Measurements from ENCODE around the gene ENDOU.

The ENDOU gene

GRCh38 chr12:47747126-47747525 lies 21.8 kb upstream of the ENDOU start:
- peak; percentile 22 for DNase-seq (ENCODE audit: low read depth)
- no peak for TF ChIP-seq CTCF (IDR thresholded peaks at IDR 0.05; ENCODE audit: insufficient read depth, low read depth, low read length, missing control alignments)
- no peak overlapping the region for H3K4me3 ChIP-seq (ENCODE audit: low read depth, low read length)

- no peak overlapping the region for H3K4me3 ChIP-seq (ENCODE audit: low read depth, low read length)
- TF ChIP-seq CTCF (IDR thresholded peaks at IDR 0.05; ENCODE audit: insufficient read depth, low read depth, low read length, missing control alignments) = no peak
Measured at GRCh38 chr12:47746523-47746922, 21.2 kb upstream of the ENDOU start.

GRCh38 chr12:47746073-47746472 lies 20.8 kb upstream of the ENDOU start:
- no peak for TF ChIP-seq CTCF (IDR thresholded peaks at IDR 0.05; ENCODE audit: insufficient read depth, low read depth, low read length, missing control alignments)
- DNase-seq (ENCODE audit: low read depth) = no peak
- no peak overlapping the region for H3K4me3 ChIP-seq (ENCODE audit: low read depth, low read length)

More at GRCh38 chr12:47746523-47746922, 21.2 kb upstream of the ENDOU start:
- no peak for DNase-seq (ENCODE audit: low read depth)

- DNase-seq (ENCODE audit: low read depth) = no peak
- no peak for TF ChIP-seq CTCF (IDR thresholded peaks at IDR 0.05; ENCODE audit: insufficient read depth, low read depth, low read length, missing control alignments)
- H3K4me3 ChIP-seq (ENCODE audit: low read depth, low read length) = no peak overlapping the region
Measured at GRCh38 chr12:47745485-47746041, 20.3 kb upstream of the ENDOU start.

- no peak for TF ChIP-seq CTCF (IDR thresholded peaks at IDR 0.05; ENCODE audit: insufficient read depth, low read depth, low read length, missing control alignments)
- no peak overlapping the region for H3K4me3 ChIP-seq (ENCODE audit: low read depth, low read length)
- DNase-seq (ENCODE audit: low read depth) = no peak
Measured at GRCh38 chr12:47744778-47745436, 19.6 kb upstream of the ENDOU start.

GRCh38 chr12:47744005-47744651 lies 18.8 kb upstream of the ENDOU start:
- no peak overlapping the region for H3K4me3 ChIP-seq (ENCODE audit: low read depth, low read length)
- peak; percentile 49 for DNase-seq (ENCODE audit: low read depth)
- peak; percentile 59 for TF ChIP-seq CTCF (IDR thresholded peaks at IDR 0.05; ENCODE audit: insufficient read depth, low read depth, low read length, missing control alignments)
